Aorta (tissue), 5 donors: ENCODE data around the gene DDX31. TPM values are rescaled to one million over a fixed set of nuclear protein-coding genes. Genes with fewer than 3 reads are reported as not detected.

Source experiments
- ATAC-seq: fragments of 200-7000 bp; cut with Tn5 transposase; one replicate; pipeline ENCODE4 v1.9.1; 2022; ENCODE audit warnings: moderate library complexity; ENCODE audit not compliant: low FRiP score
- DNase-seq, 2 donors: peaks; one replicate each; pipeline ENCODE4 v3.0.0-alpha.2; 2020
- H3K27ac ChIP-seq, 2 donors: one replicate each; pipeline ENCODE4 v1.5.1; 2013; ENCODE audit warnings: low read length in 2 of 2, mild to moderate bottlenecking in 2 of 2, moderate library complexity in 2 of 2, control low read depth in 1 of 2, inconsistent platforms in 1 of 2, low read depth in 1 of 2
- H3K27me3 ChIP-seq, 2 donors: one replicate each; pipeline ENCODE4 v1.6.1; 2013; ENCODE audit warnings: control low read depth in 1 of 2, low read length in 1 of 2, mild to moderate bottlenecking in 1 of 2, moderate library complexity in 1 of 2; ENCODE audit not compliant: insufficient read depth in 2 of 2, control insufficient read depth in 1 of 2
- H3K36me3 ChIP-seq, 2 donors: one replicate each; pipeline ENCODE4 v1.6.1; 2013; ENCODE audit warnings: control low read depth in 1 of 2, low read length in 1 of 2, mild to moderate bottlenecking in 1 of 2; ENCODE audit not compliant: insufficient read depth in 2 of 2, control insufficient read depth in 1 of 2
- H3K4me1 ChIP-seq, 2 donors: one replicate each; pipeline ENCODE4 v1.6.1; 2013; ENCODE audit warnings: low read length in 2 of 2, control low read depth in 1 of 2, mild to moderate bottlenecking in 1 of 2, moderate library complexity in 1 of 2; ENCODE audit not compliant: insufficient read depth in 2 of 2, control insufficient read depth in 1 of 2
- H3K4me3 ChIP-seq, 2 donors: one replicate each; pipeline ENCODE4 v1.5.1; 2013; ENCODE audit warnings: low read length in 2 of 2, control low read depth in 1 of 2, mild to moderate bottlenecking in 1 of 2
- H3K9me3 ChIP-seq: one replicate; pipeline ENCODE4 v1.6.1; 2013; ENCODE audit warnings: mild to moderate bottlenecking, low read length; ENCODE audit not compliant: control insufficient read depth
- WGBS, 2 donors: extraction: QIAGEN DNeasy Blood & Tissue Kit; methylation state at CpG; one replicate each; pipeline ENCODE4 v1.1.7; 2013; 5-methylcytosine and 5-hydroxymethylcytosine counted together
- intact Hi-C, 2 donors: fragments of 100-400 bp; cut with DNase I; formaldehyde crosslinking; loops; one replicate each; pipeline versions ENCODE4 v1.14.2 to v1.15.0; 2022
- polyA plus RNA-seq, 2 donors: library from polyadenylated mRNA; stranded (reverse); fragments of 200-250 nt; gene quantifications; one replicate each; pipeline ENCODE4 v1.2.3, GENCODE V29; 2013
- total RNA-seq, 2 donors: library from RNA; stranded (reverse); fragmentation: NEBNext Ultra II Directional; extraction: Animal tissue kit (Norgen Biotek cat#: 25700); gene quantifications; one replicate each; pipeline ENCODE4 v1.2.1, GENCODE V29; 2021
- donor health status: healthy with polysubstance abuse.
- donor health status: Bipolar disorder and iron deficiency.
- donor health status: DM: no; HTN: no; CAD: no.
- donor health status: DM: no; HTN: no; CAD: no.
- donor health status: DM: yes; HTN: yes; CAD: no.

The DDX31 gene
- total and polyA plus RNA-seq, 4 donors, result 2.8 to 14.1 (median 10.5) TPM

DNA sequence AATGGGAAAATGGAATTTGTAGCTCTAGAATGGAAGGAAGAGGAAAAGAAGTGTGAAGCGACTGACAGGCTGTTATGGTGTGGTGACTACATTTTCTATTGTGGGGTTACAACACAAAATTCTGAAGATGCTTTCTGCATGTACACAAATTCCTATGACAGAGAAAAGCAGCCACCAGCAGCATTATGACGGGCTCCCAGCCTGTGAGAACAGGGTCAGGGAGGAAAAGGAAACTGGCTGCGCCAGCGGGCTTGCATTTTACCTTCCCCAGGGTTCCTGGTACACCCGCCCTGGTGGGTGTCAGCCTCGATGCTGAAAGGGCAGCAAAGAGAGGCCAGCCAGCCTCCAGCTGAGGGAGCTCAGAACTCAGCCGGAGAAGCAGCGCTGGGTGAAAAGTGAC is 41.0 kb downstream of the DDX31 start:
- 91 to 94% methylated on average over 8 of the region's 8 CpGs for WGBS, 2 donors
- DNase-seq (no peak), ATAC-seq (no peak)
- Histone ChIP-seq H3K4me1 (no peaks in the 10 kb centered on the region), H3K9me3 (no peaks in the 10 kb centered on the region), H3K27me3 (no peaks in the 10 kb centered on the region), H3K36me3 (peaks cover 5 to 12% of the 10 kb centered on the region in 2 donors), H3K4me3 (no peak overlapping the region), H3K27ac (no peak overlapping the region)
- intact Hi-C loops, result no loop called here

DNA sequence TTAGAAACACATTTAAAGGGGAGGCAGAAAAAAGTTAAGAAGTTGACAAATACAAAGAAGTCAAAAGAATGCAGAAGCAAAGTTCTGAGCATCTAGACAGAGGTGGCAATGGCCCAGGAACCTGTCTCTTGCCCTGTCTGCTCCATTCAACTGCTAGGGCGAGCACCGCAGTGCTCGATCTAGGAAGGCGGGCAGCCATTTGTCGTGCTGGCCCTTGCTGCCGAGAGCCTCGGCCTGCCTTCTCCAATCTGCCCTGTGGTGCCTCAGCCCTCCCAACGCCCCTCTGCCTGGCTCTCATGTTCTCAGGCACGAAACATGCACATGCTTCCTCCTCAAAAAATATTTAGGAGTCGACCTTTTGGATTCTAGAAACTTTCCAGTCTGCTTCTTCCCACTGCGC is 42.2 kb downstream of the DDX31 start:
- ATAC-seq (no peak), DNase-seq (no peak)
- 77 to 85% methylated on average over 11 of the region's 11 CpGs for WGBS, 2 donors
- Histone ChIP-seq H3K36me3 (peaks cover 5 to 13% of the 10 kb centered on the region in 2 donors), H3K27ac (no peak overlapping the region), H3K4me3 (no peak overlapping the region), H3K9me3 (no peaks in the 10 kb centered on the region), H3K27me3 (no peaks in the 10 kb centered on the region), H3K4me1 (no peaks in the 10 kb centered on the region)
- intact Hi-C loops, result no loop called here

DNA sequence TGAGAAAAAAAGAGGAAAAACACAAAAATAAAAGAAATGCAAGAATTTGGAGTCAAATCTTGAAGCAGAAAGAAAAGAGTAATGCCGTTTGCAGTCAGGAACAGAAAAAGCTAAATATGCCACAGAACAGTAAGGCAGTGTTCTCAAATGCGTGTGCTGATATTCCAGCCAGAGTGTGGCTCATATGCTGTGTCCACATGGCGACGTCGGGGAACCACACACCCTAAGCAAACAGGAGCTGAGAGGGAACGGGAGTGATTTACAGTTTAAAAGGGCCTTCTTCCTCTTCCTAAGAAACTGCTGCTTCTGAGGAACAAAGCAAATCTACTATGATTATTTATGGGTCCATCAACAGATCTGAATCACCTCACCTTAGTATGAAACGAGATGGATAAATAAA is 42.7 kb downstream of the DDX31 start:
- no peaks in the 10 kb centered on the region for H3K4me1 ChIP-seq
- DNase-seq (no peak), ATAC-seq (no peak)
- H3K4me3 ChIP-seq, result no peak overlapping the region
- peaks cover 7 to 13% of the 10 kb centered on the region in 2 donors for H3K36me3 ChIP-seq
- intact Hi-C loops, result no loop called here
- H3K9me3 ChIP-seq, result no peaks in the 10 kb centered on the region
- H3K27ac ChIP-seq, result no peak overlapping the region
- no peaks in the 10 kb centered on the region for H3K27me3 ChIP-seq
- WGBS, 2 donors, result 69 to 79% methylated on average over 7 of the region's 7 CpGs

DNA sequence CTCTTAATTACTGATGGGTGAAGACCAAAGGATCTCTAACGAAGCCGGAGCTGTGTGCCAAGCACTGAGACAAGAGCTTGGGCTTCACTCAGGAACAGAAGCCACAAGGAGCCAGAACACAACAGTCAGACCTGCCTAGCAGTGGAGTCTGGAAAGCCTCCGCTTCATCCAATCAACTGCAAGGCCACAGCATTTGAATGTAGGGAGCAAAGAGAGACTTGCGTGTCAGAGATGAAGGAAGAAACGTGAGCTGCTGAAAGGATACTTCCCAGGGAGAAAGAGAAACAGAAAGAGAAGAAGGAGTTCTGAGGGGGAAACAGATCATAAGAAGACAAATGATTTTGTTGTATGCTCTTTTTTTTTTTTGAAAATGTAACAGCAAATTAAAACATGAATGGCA is 43.5 kb downstream of the DDX31 start:
- WGBS, 2 donors, result 90 to 93% methylated on average over 5 of the region's 5 CpGs
- Histone ChIP-seq H3K27ac (no peak overlapping the region), H3K4me1 (no peaks in the 10 kb centered on the region), H3K4me3 (no peak overlapping the region), H3K27me3 (no peaks in the 10 kb centered on the region), H3K36me3 (peaks cover 8 to 11% of the 10 kb centered on the region in 2 donors), H3K9me3 (no peaks in the 10 kb centered on the region)
- ATAC-seq (no peak), DNase-seq (no peak)
- intact Hi-C loops, result no loop called here

DNA sequence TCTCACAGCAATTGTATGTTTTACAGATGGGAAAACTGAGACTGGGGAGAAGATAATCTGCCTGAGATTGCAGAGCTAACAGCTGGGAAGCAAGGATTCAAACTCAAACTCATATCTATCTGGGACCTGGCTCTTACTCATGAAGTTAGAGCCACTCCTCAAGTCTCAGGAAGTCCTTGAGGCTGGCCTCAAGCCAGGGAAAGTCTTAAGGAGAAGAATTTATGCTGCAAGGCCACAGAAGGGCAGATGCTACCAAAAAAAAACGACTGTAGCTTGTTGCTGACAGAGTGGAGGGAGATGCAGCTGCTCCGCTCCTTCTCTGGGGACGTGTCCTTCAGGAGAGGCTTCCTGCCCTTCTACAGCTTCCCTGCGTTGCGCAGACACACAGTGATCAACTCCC is 47.6 kb downstream of the DDX31 start:
- no peak overlapping the region for H3K27ac ChIP-seq
- no peak overlapping the region for H3K4me3 ChIP-seq
- no peaks in the 10 kb centered on the region for H3K4me1 ChIP-seq
- H3K36me3 ChIP-seq, result peaks cover 5 to 12% of the 10 kb centered on the region in 2 donors
- 71 to 76% methylated on average over 5 of the region's 5 CpGs for WGBS, 2 donors
- no peaks in the 10 kb centered on the region for H3K9me3 ChIP-seq
- DNase-seq (no peak), ATAC-seq (no peak)
- intact Hi-C loops, result no loop called here
- no peaks in the 10 kb centered on the region for H3K27me3 ChIP-seq

DNA sequence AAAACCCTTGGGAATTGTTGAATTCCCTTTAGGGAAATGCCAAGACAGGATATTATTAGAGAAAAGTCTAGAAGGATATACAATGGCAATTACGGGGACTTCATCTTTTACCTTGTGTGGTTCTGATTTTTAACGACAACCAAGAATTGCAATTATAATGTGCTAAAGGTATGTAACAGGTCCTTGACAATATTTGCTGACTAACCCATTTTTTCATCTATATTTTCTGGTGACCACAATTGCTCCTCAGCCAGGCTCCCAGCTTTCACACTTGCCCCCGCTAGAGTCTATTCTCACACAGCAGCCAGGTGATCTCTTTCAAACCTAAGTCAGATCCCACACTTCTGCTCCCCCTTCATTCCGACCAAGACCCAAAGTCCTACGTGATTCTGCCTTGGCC is 53.1 kb downstream of the DDX31 start:
- intact Hi-C loops, result no loop called here
- no peaks in the 10 kb centered on the region for H3K4me1 ChIP-seq
- no peak overlapping the region for H3K4me3 ChIP-seq
- no peaks in the 10 kb centered on the region for H3K9me3 ChIP-seq
- no peaks in the 10 kb centered on the region for H3K27me3 ChIP-seq
- DNase-seq, result no peak
- peaks cover 8 to 12% of the 10 kb centered on the region in 2 donors for H3K36me3 ChIP-seq
- no peak overlapping the region for H3K27ac ChIP-seq
- ATAC-seq, result no peak
- 87 to 89% methylated on average over 5 of the region's 5 CpGs for whole genome bisulfite sequencing, 2 donors

DNA sequence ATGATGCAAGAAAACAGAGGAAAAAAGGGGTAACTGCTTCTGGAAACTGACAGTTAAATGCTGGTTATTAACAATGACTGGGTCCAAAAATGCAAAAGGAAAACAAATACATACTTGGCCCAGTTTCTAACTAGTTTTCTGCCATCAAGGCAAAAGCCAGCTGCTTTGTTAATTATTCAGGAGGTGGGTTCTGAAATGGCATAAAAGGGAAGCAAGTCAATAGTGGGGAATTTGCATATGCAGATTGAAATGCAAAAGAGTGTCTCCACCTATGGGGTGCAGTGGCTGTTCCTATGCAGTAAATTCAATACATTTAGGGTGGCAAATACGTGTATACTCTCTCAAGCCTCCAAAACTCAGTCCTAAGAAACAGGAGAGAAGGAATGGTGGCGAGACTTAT is 54.0 kb downstream of the DDX31 start:
- WGBS, 2 donors, result 83 to 90% methylated on average over 2 of the region's 2 CpGs
- Histone ChIP-seq H3K27me3 (no peaks in the 10 kb centered on the region), H3K9me3 (no peaks in the 10 kb centered on the region), H3K4me1 (no peaks in the 10 kb centered on the region), H3K4me3 (no peak overlapping the region), H3K36me3 (peaks cover 8 to 13% of the 10 kb centered on the region in 2 donors), H3K27ac (no peak overlapping the region)
- DNase-seq (no peak), ATAC-seq (no peak)
- intact Hi-C loops, result no loop called here

DNA sequence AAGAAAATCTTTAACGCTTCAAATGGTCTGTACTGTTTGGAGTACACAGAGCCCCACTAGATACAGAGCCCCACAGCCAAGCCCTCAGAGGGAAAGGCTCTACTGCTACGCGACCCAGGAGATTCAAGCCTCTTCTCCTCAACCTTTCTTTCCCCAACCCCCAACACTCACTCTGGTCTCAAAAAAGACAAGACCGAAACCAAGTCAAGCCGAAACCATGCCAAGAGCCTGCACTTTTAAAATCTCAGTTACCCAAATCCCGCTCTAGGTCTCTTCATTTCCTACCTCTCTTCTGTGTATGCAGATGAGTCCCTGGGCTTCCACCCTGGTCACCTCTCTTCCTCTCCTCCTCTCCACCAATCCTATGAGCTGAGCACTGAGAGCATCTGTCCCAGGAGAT is 55.5 kb downstream of the DDX31 start:
- intact Hi-C loops, result no loop called here
- Histone ChIP-seq H3K36me3 (peaks cover 8 to 16% of the 10 kb centered on the region in 2 donors), H3K9me3 (no peaks in the 10 kb centered on the region), H3K4me3 (no peak overlapping the region), H3K4me1 (no peaks in the 10 kb centered on the region), H3K27me3 (no peaks in the 10 kb centered on the region), H3K27ac (no peak overlapping the region)
- ATAC-seq (no peak), DNase-seq (no peak)
- WGBS, 2 donors, result 80 to 88% methylated on average over 6 of the region's 6 CpGs

DNA sequence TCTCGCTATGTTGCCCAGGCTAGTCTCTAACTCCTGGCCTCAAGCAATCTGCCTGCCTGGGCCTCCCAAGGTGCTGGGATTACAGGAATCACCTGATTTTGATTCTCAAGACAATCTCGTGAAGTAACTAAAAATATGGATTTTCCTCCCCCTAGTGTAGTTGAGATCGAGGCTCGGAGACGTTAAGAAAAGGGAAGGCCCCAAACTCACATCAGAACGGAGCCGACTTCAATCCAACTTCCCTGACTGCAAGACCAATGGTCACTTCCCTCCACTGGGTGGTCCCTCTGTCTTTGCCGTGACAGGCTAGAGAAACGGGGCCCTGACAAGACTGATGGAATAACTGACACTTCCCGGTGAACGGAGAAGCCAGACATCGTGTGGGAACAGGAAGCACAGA is 59.1 kb downstream of the DDX31 start:
- Histone ChIP-seq H3K4me1 (no peaks in the 10 kb centered on the region), H3K9me3 (no peaks in the 10 kb centered on the region), H3K27ac (no peak overlapping the region), H3K36me3 (peaks cover 0 to 12% of the 10 kb centered on the region in 2 donors), H3K4me3 (no peak overlapping the region), H3K27me3 (no peaks in the 10 kb centered on the region)
- intact Hi-C loops, result no loop called here
- 79% methylated on average over 12 of the region's 12 CpGs for WGBS, 2 donors
- ATAC-seq (no peak), DNase-seq (no peak)
